ENCODE results near the gene C2CD2. TPM values are rescaled to one million over a fixed set of nuclear protein-coding genes. Genes with fewer than 3 reads are reported as not detected.
"Not testable (repeated sequence)": the region's sequence is repeated elsewhere in the genome, so short reads cannot be mapped to it uniquely, and the experiment has no call there.

C2CD2 gene
- total RNA-seq, 1 donor from 2014 or later, result 11.4 TPM

GRCh38 chr21:41956926-41957729 lies 3.3 kb upstream of the C2CD2 start:
- ATAC-seq, result no peak

GRCh38 chr21:41955516-41955915 lies 1.7 kb upstream of the C2CD2 start:
- ATAC-seq, result no peak

- no peak for ATAC-seq
Measured at GRCh38 chr21:41954654-41955499, 1.1 kb upstream of the C2CD2 start.

GRCh38 chr21:41953249-41953830 lies 478 bp downstream of the C2CD2 start:
- no peak for ATAC-seq

GRCh38 chr21:41952568-41953248 lies 1.1 kb downstream of the C2CD2 start:
- ATAC-seq, result no peak

GRCh38 chr21:41951876-41952567 lies 1.8 kb downstream of the C2CD2 start:
- ATAC-seq, result no peak

GRCh38 chr21:41950941-41951351 lies 2.9 kb downstream of the C2CD2 start:
- no peak for ATAC-seq

- ATAC-seq, result not testable (repeated sequence)
Measured at GRCh38 chr21:41949631-41950030, 4.2 kb downstream of the C2CD2 start.

- ATAC-seq, result no peak
Measured at GRCh38 chr21:41948901-41949300, 4.9 kb downstream of the C2CD2 start.

GRCh38 chr21:41948078-41948895 lies 5.5 kb downstream of the C2CD2 start:
- ATAC-seq, result no peak

- ATAC-seq, result no peak
Measured at GRCh38 chr21:41945982-41946381, 7.8 kb downstream of the C2CD2 start.

- no peak for ATAC-seq
Measured at GRCh38 chr21:41943851-41944250, 10.0 kb downstream of the C2CD2 start.

- ATAC-seq, result no peak
Measured at GRCh38 chr21:41942457-41942856, 11.4 kb downstream of the C2CD2 start.

GRCh38 chr21:41941941-41942340 lies 11.9 kb downstream of the C2CD2 start:
- ATAC-seq, result no peak

- no peak for ATAC-seq
Measured at GRCh38 chr21:41940431-41940830, 13.4 kb downstream of the C2CD2 start.

- no peak for ATAC-seq
Measured at GRCh38 chr21:41939391-41939790, 14.4 kb downstream of the C2CD2 start.

- no peak for ATAC-seq
Measured at GRCh38 chr21:41933313-41934079, 20.3 kb downstream of the C2CD2 start.

GRCh38 chr21:41932576-41933312 lies 21.1 kb downstream of the C2CD2 start:
- peak; percentile 21 for ATAC-seq

GRCh38 chr21:41932191-41932575 lies 21.6 kb downstream of the C2CD2 start:
- ATAC-seq, result peak; percentile 70

GRCh38 chr21:41931041-41931451 lies 22.8 kb downstream of the C2CD2 start:
- ATAC-seq, result peak; percentile 78
